Endothelial cell of umbilical vein (primary cell): ENCODE measurements around the gene ACER1. TPM values are rescaled to one million over a fixed set of nuclear protein-coding genes. Genes with fewer than 3 reads are reported as not detected.

Source experiments
- BruUV-seq: library from RNA; stranded (reverse); fragments of 400-500 nt; replicated peaks from 2 replicates; lab custom pipeline; 2021; lab: Mats Ljungman, UMichigan
- CTCF ChIA-PET: fragments of 300-600, 350-600 bp; sonication (Branson Sonifier 250); formaldehyde crosslinking; loops from one replicate; lab custom pipeline; 2021; ENCODE audit warnings: antibody characterized with exemption, inconsistent platforms; lab: Charles Lee
- POLR2A ChIA-PET: fragments of 300-600, 350-600 bp; sonication (Branson Sonifier 250); formaldehyde crosslinking; loops from one replicate; lab custom pipeline; 2021; ENCODE audit warnings: antibody characterized with exemption, inconsistent platforms; lab: Charles Lee
- DNase-seq: peaks from one replicate; pipeline ENCODE4 v3.0.0-alpha.2; 2011; ENCODE audit warnings: low read depth, low spot score
- FAIRE-seq: peaks from 2 replicates; lab custom pipeline; 2011; peaks lifted over from hg19 to GRCh38; lab: Jason Lieb, UNC
- H2AFZ ChIP-seq: 2 replicates; pipeline ENCODE4 v1.6.0; 2012; ENCODE audit warnings: low read depth, low read length, control low read depth, inconsistent platforms
- H3K27ac ChIP-seq: 2 replicates; pipeline ENCODE4 v1.5.1; 2011; ENCODE audit warnings: low read depth, mild to moderate bottlenecking, control low read depth, low read length, moderate library complexity; ENCODE audit not compliant: insufficient read depth
- H3K27me3 ChIP-seq, 2 experiments: 2 replicates each; pipeline versions ENCODE4 v1.6.0 to v1.6.1; 2011; ENCODE audit warnings: low read length in 2 of 2, mixed read lengths in 1 of 2; ENCODE audit not compliant: control insufficient read depth in 2 of 2, insufficient read depth in 2 of 2
- H3K36me3 ChIP-seq, 2 experiments: 2 replicates in 1 of 2; 3 replicates in 1 of 2; pipeline ENCODE4 v1.5.1; 2011; ENCODE audit warnings: low read length in 2 of 2, mild to moderate bottlenecking in 1 of 2, moderate library complexity in 1 of 2; ENCODE audit not compliant: control insufficient read depth in 2 of 2, insufficient read depth in 2 of 2; ENCODE audit errors: extremely low read depth in 1 of 2
- H3K4me1 ChIP-seq: 3 replicates; pipeline ENCODE4 v1.5.1; 2011; ENCODE audit warnings: mild to moderate bottlenecking, low read length; ENCODE audit not compliant: control insufficient read depth, insufficient read depth; ENCODE audit errors: extremely low read depth
- H3K4me2 ChIP-seq: 2 replicates; pipeline ENCODE4 v1.6.1; 2011; ENCODE audit warnings: low read length, control low read depth, mixed read lengths; ENCODE audit not compliant: insufficient read depth
- H3K4me3 ChIP-seq, 3 experiments: fragments of 200-600 bp in 1 of 3; sonication (generic), shearing (Covaris generic) in 1 of 3; replicated peaks in 1 of 3; 2 replicates each; pipeline ENCODE4 v1.5.1; 2011 to 2016; ENCODE audit warnings: control low read depth in 3 of 3, low read length in 3 of 3, mild to moderate bottlenecking in 2 of 3, inconsistent platforms in 1 of 3, low read depth in 1 of 3, moderate library complexity in 1 of 3; ENCODE audit not compliant: insufficient read depth in 1 of 3
- H3K79me2 ChIP-seq: 2 replicates; pipeline ENCODE4 v1.6.0; 2012; ENCODE audit warnings: low read length, inconsistent platforms; ENCODE audit not compliant: control insufficient read depth, insufficient read depth
- H3K9ac ChIP-seq: replicated peaks from 2 replicates; pipeline ENCODE3; 2011; ENCODE audit warnings: low read length, control low read depth; ENCODE audit not compliant: insufficient read depth; ENCODE audit errors: extremely low read depth
- H3K9me1 ChIP-seq: replicated peaks from 3 replicates; pipeline ENCODE4 v1.6.0; 2011; ENCODE audit warnings: mild to moderate bottlenecking, low read length; ENCODE audit not compliant: control insufficient read depth, insufficient read depth; ENCODE audit errors: extremely low read depth
- H3K9me3 ChIP-seq: replicated peaks from 2 replicates; pipeline ENCODE4 v1.5.1; 2012; ENCODE audit warnings: low read length, inconsistent platforms; ENCODE audit not compliant: control insufficient read depth, insufficient read depth
- H4K20me1 ChIP-seq: replicated peaks from 2 replicates; pipeline ENCODE3; 2011; ENCODE audit warnings: mild to moderate bottlenecking, low read length; ENCODE audit not compliant: control insufficient read depth, insufficient read depth; ENCODE audit errors: extremely low read depth
- EZH2 ChIP-seq: IDR thresholded peaks from 2 replicates; pipeline ENCODE4 v1.6.1; 2012; ENCODE audit warnings: borderline replicate concordance, low read depth, mild to moderate bottlenecking, moderate library complexity, low read length, inconsistent platforms; ENCODE audit not compliant: severe bottlenecking
- FOS ChIP-seq: IDR thresholded peaks from 2 replicates; pipeline ENCODE4 v1.6.1; 2011; ENCODE audit warnings: mild to moderate bottlenecking, low read length, moderate library complexity, borderline replicate concordance; ENCODE audit not compliant: insufficient read depth
- JUN ChIP-seq: IDR thresholded peaks from 2 replicates; pipeline ENCODE4 v1.6.1; 2011; ENCODE audit warnings: borderline replicate concordance, low read depth; ENCODE audit not compliant: insufficient read length, insufficient read depth
- MAX ChIP-seq: IDR thresholded peaks from 2 replicates; pipeline ENCODE4 v1.6.1; 2011; ENCODE audit not compliant: insufficient read depth, insufficient read length
- MYC ChIP-seq: IDR thresholded peaks from one replicate; pipeline ENCODE4 v1.6.1; 2011; ENCODE audit warnings: mild to moderate bottlenecking, low read depth, low read length
- POLR2A ChIP-seq: IDR thresholded peaks from 2 replicates; pipeline ENCODE4 v1.6.1; 2012; ENCODE audit warnings: low read depth, mild to moderate bottlenecking, control low read depth, low read length
- POLR2AphosphoS5 ChIP-seq: IDR thresholded peaks from 2 replicates; pipeline ENCODE4 v1.6.1; 2012; ENCODE audit warnings: low read depth, mild to moderate bottlenecking, control low read depth, low read length, moderate library complexity; ENCODE audit not compliant: insufficient read depth
- dilution Hi-C: fragments of 300-500 bp; cut with MboI; formaldehyde crosslinking; loops from one replicate; pipeline ENCODE4 v1.15.0; 2019; ENCODE audit warnings: low sequenced_read_pairs; ENCODE audit not compliant: extremely low pct_ligation_motif_present
- intact Hi-C: fragments of 100-400 bp; cut with micrococcal nuclease; formaldehyde crosslinking; loops from one replicate; pipeline ENCODE4 v1.10.0; 2022
- polyA plus RNA-seq, 4 experiments: library from polyadenylated mRNA; depleted of rRNA in 3 of 4; stranded (reverse) in 3 of 4; unstranded in 1 of 4; fragments of >200 nt; gene quantifications; 2 replicates each; pipeline versions ENCODE4 v1.2.1 to v1.2.3, GENCODE V29; 2011 to 2012; ENCODE audit warnings: missing spikeins in 1 of 4
- total RNA-seq: library from RNA; stranded (reverse); gene quantifications from 2 replicates; pipeline ENCODE4 v1.2.3, GENCODE V29; 2021
- TF ChIP-seq, protein P1 (sequence below), 2 donors: IDR thresholded peaks; 1 replicate in 1 of 2; 2 replicates in 1 of 2; pipeline ENCODE4 v1.5.1; 2011; ENCODE audit warnings: low read length in 2 of 2, mild to moderate bottlenecking in 2 of 2, moderate library complexity in 2 of 2, control low read depth in 1 of 2, inconsistent platforms in 1 of 2, low read depth in 1 of 2; ENCODE audit not compliant: insufficient read depth in 1 of 2; ENCODE audit errors: extremely low read depth in 1 of 2

ACER1 gene
- total and polyA plus RNA-seq, 2 donors (not counting 3 experiments of a cell fraction or from before 2014, with no cell fraction given) = 0.04 TPM; not detected in 1

DNA sequence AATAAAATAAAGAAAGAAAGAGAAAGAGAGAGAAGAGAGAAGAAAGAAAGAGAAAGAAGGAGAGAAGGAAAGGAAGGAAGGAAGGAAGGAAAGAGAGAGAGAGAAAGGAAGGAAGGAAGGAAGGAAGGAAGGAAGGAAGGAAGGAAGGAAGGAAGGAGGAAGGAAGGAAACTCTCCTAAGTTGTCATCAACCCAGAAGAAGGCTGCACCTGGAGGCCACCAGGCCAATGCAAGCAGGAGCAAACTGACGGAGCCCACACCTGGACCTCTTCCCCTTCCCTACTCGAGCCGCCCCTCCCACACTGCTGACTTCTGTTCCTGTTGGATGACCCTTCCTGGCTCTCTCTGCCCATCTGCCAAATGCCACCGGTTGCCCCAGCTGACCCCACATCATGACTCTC is 8.7 kb downstream of the ACER1 start:
- BruUV-seq = no TSS peak
- H3K27ac ChIP-seq = no peak overlapping the region
- no peaks in the 10 kb centered on the region for H3K36me3 ChIP-seq
- H3K27me3 ChIP-seq = no peaks in the 10 kb centered on the region
- intact Hi-C loops = no loop called here
- H2AFZ ChIP-seq = no peak overlapping the region
- H3K9ac ChIP-seq = no peak overlapping the region
- H3K4me3 ChIP-seq = no peak overlapping the region
- ChIA-PET POLR2A (no interaction called here), CTCF (no interaction called here)
- FAIRE-seq (no peak), DNase-seq (no peak)
- TF ChIP-seq, protein P1, sequence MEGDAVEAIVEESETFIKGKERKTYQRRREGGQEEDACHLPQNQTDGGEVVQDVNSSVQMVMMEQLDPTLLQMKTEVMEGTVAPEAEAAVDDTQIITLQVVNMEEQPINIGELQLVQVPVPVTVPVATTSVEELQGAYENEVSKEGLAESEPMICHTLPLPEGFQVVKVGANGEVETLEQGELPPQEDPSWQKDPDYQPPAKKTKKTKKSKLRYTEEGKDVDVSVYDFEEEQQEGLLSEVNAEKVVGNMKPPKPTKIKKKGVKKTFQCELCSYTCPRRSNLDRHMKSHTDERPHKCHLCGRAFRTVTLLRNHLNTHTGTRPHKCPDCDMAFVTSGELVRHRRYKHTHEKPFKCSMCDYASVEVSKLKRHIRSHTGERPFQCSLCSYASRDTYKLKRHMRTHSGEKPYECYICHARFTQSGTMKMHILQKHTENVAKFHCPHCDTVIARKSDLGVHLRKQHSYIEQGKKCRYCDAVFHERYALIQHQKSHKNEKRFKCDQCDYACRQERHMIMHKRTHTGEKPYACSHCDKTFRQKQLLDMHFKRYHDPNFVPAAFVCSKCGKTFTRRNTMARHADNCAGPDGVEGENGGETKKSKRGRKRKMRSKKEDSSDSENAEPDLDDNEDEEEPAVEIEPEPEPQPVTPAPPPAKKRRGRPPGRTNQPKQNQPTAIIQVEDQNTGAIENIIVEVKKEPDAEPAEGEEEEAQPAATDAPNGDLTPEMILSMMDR (IDR thresholded peaks at IDR 0.05; ENCODE audit: extremely low read depth in 1 of 2, insufficient read depth in 1 of 2, low read depth in 1 of 2, low read length in 2 of 2) = no peak
- TF ChIP-seq MAX (no peak), EZH2 (no peak), MYC (no peak)
- H4K20me1 ChIP-seq = no peaks in the 10 kb centered on the region
- no peaks in the 10 kb centered on the region for H3K4me1 ChIP-seq
- H3K79me2 ChIP-seq = no peaks in the 10 kb centered on the region
- no peak overlapping the region for H3K4me2 ChIP-seq
- dilution Hi-C loops = no loop called here
- no peaks in the 10 kb centered on the region for H3K9me3 ChIP-seq
- H3K9me1 ChIP-seq = no peaks in the 10 kb centered on the region

- dilution Hi-C loops = no loop called here
- H3K79me2 ChIP-seq = no peaks in the 10 kb centered on the region
- H3K4me3 ChIP-seq = no peak overlapping the region
- no peaks in the 10 kb centered on the region for H3K4me1 ChIP-seq
- H3K27ac ChIP-seq = no peak overlapping the region
- H3K27me3 ChIP-seq = no peaks in the 10 kb centered on the region
- H3K9me1 ChIP-seq = no peaks in the 10 kb centered on the region
- no peaks in the 10 kb centered on the region for H3K9me3 ChIP-seq
- no peak overlapping the region for H3K4me2 ChIP-seq
- intact Hi-C loops = no loop called here
- ChIA-PET POLR2A (no interaction called here), CTCF (no interaction called here)
- DNase-seq (no peak), FAIRE-seq (no peak)
- H2AFZ ChIP-seq = no peak overlapping the region
- no TSS peak for BruUV-seq
- H3K9ac ChIP-seq = no peak overlapping the region
- TF ChIP-seq JUN (no peak), EZH2 (no peak), MAX (no peak), POLR2AphosphoS5 (no peak), MYC (no peak), POLR2A (no peak), FOS (no peak)
- TF ChIP-seq, protein P1 (IDR thresholded peaks at IDR 0.05; ENCODE audit: extremely low read depth in 1 of 2, insufficient read depth in 1 of 2, low read depth in 1 of 2, low read length in 2 of 2) = no peak
- H3K36me3 ChIP-seq = no peaks in the 10 kb centered on the region
- H4K20me1 ChIP-seq = no peaks in the 10 kb centered on the region
Observed at GRCh38 chr19:6322284-6322683, 11.1 kb downstream of the ACER1 start.
